LNCaP clone FGC (cell line): ENCODE measurements around the gene CLDN19.

Source experiments
- DNase-seq: peaks from one replicate; pipeline ENCODE4 v3.0.0-alpha.2; 2011; ENCODE audit warnings: low read depth
- H3K4me3 ChIP-seq: 2 replicates; pipeline ENCODE4 v1.5.1; 2011; ENCODE audit warnings: mild to moderate bottlenecking, low read depth, low read length, control low read depth
- TF ChIP-seq, protein P1 (sequence below): IDR thresholded peaks from 2 replicates; pipeline ENCODE4 v1.5.1; 2012; ENCODE audit warnings: mild to moderate bottlenecking; ENCODE audit not compliant: control insufficient read depth, insufficient read depth; ENCODE audit errors: extremely low read depth

Gene CLDN19

GRCh38 chr1:42780176-42780575 is 40.1 kb upstream of the CLDN19 start:
- TF ChIP-seq, protein P1, sequence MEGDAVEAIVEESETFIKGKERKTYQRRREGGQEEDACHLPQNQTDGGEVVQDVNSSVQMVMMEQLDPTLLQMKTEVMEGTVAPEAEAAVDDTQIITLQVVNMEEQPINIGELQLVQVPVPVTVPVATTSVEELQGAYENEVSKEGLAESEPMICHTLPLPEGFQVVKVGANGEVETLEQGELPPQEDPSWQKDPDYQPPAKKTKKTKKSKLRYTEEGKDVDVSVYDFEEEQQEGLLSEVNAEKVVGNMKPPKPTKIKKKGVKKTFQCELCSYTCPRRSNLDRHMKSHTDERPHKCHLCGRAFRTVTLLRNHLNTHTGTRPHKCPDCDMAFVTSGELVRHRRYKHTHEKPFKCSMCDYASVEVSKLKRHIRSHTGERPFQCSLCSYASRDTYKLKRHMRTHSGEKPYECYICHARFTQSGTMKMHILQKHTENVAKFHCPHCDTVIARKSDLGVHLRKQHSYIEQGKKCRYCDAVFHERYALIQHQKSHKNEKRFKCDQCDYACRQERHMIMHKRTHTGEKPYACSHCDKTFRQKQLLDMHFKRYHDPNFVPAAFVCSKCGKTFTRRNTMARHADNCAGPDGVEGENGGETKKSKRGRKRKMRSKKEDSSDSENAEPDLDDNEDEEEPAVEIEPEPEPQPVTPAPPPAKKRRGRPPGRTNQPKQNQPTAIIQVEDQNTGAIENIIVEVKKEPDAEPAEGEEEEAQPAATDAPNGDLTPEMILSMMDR, result no peak
- H3K4me3 ChIP-seq, result no peak overlapping the region
- no peak for DNase-seq

GRCh38 chr1:42779725-42780124 is 39.7 kb upstream of the CLDN19 start:
- TF ChIP-seq, protein P1, result no peak
- H3K4me3 ChIP-seq, result no peak overlapping the region
- DNase-seq, result no peak

- no peak overlapping the region for H3K4me3 ChIP-seq
- TF ChIP-seq, protein P1, result peak; percentile 72
- DNase-seq, result no peak
Measured at GRCh38 chr1:42777852-42778251, 37.8 kb upstream of the CLDN19 start.

DNA sequence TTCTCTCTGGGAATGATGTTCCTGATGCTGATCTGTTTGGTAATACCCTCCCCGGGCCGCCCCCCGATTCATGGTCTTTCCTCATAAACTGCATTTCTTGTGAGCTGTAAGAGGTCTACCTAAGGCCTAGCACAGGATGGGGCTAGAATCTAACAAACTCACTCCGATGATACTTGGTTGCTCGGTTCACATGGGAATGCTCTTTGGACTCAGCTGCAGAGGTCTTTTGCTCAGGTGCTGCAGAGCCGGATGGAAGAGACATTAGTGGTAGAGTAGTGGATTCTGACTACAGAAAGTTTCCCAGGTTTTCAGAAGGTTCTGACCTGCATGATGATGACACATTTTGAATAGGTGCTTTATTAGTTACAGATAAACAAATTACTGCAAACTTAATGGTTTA is 36.5 kb upstream of the CLDN19 start:
- H3K4me3 ChIP-seq, result no peak overlapping the region
- TF ChIP-seq, protein P1, result no peak

GRCh38 chr1:42774928-42775526 is 35.0 kb upstream of the CLDN19 start:
- no peak for DNase-seq
- no peak overlapping the region for H3K4me3 ChIP-seq
- TF ChIP-seq, protein P1, result no peak

More for the DNA sequence above, 36.5 kb upstream of the CLDN19 start:
- no peak for DNase-seq

DNA sequence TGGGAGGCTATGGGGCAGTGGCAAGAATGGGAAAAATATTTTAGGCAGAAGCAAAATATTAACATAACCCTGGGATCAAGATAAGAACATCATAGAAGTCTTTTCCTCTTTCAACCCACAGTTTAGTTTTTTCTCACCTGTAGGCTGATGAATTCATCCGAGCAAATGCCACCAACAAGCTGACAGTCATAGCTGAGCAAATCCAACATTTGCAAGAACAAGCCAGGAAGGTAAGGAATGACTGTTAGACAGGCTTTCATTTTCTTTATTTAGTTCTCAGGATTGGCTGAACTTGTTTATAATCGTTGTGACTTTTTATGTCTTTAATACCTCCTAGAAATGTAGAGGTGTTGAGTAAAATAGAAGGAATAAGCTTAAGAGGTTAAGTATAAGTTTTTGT is 33.4 kb upstream of the CLDN19 start:
- H3K4me3 ChIP-seq, result no peak overlapping the region
- TF ChIP-seq, protein P1, result no peak
- DNase-seq, result no peak

DNA sequence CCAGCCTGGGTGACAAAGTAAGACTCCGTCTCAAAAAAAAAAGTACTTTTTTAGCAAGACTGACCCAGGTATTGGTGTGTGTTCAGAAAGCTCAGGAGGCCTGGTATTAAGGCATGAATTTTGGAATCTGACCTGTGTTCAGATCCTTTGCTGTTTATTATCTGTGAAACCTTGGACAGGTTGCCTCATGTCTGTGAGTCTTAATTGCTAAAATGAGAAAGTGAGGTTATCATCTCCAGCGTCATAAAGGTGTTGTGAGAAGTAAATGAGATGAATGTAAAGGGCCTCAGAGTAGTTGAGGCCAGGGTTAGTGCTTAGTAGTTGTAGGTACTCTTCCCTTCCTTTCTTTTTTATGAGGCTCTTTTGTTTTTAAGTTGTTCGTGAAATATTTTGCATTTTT is 29.8 kb upstream of the CLDN19 start:
- no peak overlapping the region for H3K4me3 ChIP-seq
- TF ChIP-seq, protein P1, result no peak
- no peak for DNase-seq
